ENCODE results near the gene PNMA3.
"Not testable (repeated sequence)": the region's sequence is repeated elsewhere in the genome, so short reads cannot be mapped to it uniquely, and the experiment has no call there.

The PNMA3 gene

GRCh38 chrX:153074262-153074899 lies 18.1 kb downstream of the PNMA3 start:
- DNase-seq (ENCODE audit: low read depth in 1 of 2, low spot score in 1 of 2) = no peak

- no peak for DNase-seq (ENCODE audit: low read depth in 1 of 2, low spot score in 1 of 2)
These were observed 18.7 kb downstream of the PNMA3 start for GRCh38 chrX:153074935-153075334.

- DNase-seq (ENCODE audit: low read depth in 1 of 2, low spot score in 1 of 2) = no peak
These were observed 19.1 kb downstream of the PNMA3 start for GRCh38 chrX:153075366-153075765.

DNA sequence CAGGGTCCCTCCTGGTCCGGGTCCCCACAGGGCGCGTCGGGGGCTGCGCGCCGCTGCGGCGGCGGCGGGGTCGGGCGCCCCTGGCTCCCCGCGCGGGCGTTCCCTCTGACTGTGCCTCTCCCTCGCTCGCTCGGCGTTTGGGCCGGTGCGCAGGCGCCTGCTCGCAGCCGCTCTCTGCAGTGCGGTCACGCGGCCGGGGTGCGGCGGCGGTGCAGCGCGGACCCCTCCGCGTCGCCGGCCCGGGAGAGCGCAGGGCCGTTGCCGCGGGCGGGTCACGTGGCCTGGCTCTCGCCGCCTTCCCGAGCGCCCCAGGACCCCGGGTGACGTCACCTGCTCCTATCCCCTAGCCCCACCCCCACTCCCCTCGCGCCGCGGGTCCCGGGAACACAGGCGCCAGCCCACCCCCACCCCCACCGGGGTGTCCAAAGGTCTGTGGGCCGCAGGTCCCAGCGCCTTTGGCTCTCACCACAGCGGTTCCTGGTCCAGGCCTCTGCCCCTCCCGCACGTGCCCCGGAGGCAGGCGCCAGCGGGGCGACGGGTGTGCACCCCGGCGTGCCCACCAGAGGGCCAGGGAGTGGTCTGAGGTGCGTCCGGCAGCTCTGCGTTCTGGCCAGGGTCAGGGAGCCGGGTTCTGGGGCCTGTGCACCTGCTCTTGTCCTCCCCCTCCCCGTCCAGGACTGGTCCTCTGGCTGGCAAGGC lies 21.3 kb downstream of the PNMA3 start:
- DNase-seq (ENCODE audit: low read depth in 1 of 2, low spot score in 1 of 2) = not testable (repeated sequence)

GRCh38 chrX:153083238-153083923 lies 27.1 kb downstream of the PNMA3 start:
- DNase-seq (ENCODE audit: low read depth in 1 of 2, low spot score in 1 of 2) = not testable (repeated sequence)

- no peak for DNase-seq (ENCODE audit: low read depth in 1 of 2, low spot score in 1 of 2)
These were observed 46.1 kb downstream of the PNMA3 start for GRCh38 chrX:153102418-153102817.

DNA sequence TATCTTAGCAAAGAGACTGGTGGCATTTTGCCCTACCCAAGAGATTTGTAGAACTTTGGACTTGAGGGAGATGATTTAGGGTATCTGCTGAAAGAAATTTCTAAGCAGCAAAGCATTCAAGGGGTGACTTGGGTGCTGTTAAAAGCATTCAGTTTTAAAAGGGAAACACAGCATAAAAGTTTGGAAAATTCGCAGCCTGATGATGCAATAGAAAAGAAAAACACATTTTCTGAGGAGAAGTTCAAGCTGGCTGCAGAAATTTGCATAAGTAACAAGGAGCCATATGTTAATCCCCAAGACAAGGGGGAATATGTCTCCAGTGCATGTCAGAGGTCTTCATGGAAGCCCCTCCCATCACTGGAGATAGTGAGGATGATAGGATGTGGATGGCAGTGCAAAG lies 48.7 kb downstream of the PNMA3 start:
- DNase-seq (ENCODE audit: low read depth in 1 of 2, low spot score in 1 of 2) = not testable (repeated sequence)

- DNase-seq (ENCODE audit: low read depth in 1 of 2, low spot score in 1 of 2) = not testable (repeated sequence)
These were observed 50.0 kb downstream of the PNMA3 start for GRCh38 chrX:153106092-153106801.
